H9 (cell line): ENCODE measurements around the gene DLGAP4. TPM values are rescaled to one million over a fixed set of nuclear protein-coding genes. Genes with fewer than 3 reads are reported as not detected.

Source experiments
- DNase-seq: peaks from one replicate; pipeline ENCODE4 v3.0.0-alpha.2; 2017
- H2AFZ ChIP-seq: one replicate; pipeline ENCODE4 v1.6.1; 2013; ENCODE audit warnings: mild to moderate bottlenecking, low read length, control low read depth, moderate library complexity
- H2AK5ac ChIP-seq: 2 replicates; pipeline ENCODE4 v1.6.1; 2013; ENCODE audit warnings: low read length, control low read depth, mixed read lengths; ENCODE audit not compliant: insufficient read length
- H2BK120ac ChIP-seq: one replicate; pipeline ENCODE4 v1.6.1; 2013; ENCODE audit warnings: low read depth, mild to moderate bottlenecking, low read length, control low read depth, inconsistent platforms; ENCODE audit not compliant: poor library complexity, severe bottlenecking
- H2BK12ac ChIP-seq: 2 replicates; pipeline ENCODE4 v1.6.1; 2013; ENCODE audit warnings: low read length, control low read depth, mixed read lengths, low read depth; ENCODE audit not compliant: insufficient read length
- H2BK15ac ChIP-seq: 2 replicates; pipeline ENCODE4 v1.6.1; 2013; ENCODE audit warnings: low read depth, low read length, control low read depth
- H2BK20ac ChIP-seq: one replicate; pipeline ENCODE4 v1.6.1; 2013; ENCODE audit warnings: low read depth, mild to moderate bottlenecking, low read length, control low read depth, inconsistent platforms; ENCODE audit not compliant: poor library complexity, severe bottlenecking
- H2BK5ac ChIP-seq: 2 replicates; pipeline ENCODE4 v1.6.1; 2013; ENCODE audit warnings: low read length, control low read depth, mixed read lengths; ENCODE audit not compliant: insufficient read length
- H3K14ac ChIP-seq: 2 replicates; pipeline ENCODE4 v1.6.1; 2013; ENCODE audit warnings: low read length, control low read depth; ENCODE audit not compliant: insufficient read depth
- H3K18ac ChIP-seq: 2 replicates; pipeline ENCODE4 v1.6.1; 2013; ENCODE audit warnings: low read depth, mild to moderate bottlenecking, mixed read lengths, low read length, control low read depth; ENCODE audit not compliant: insufficient read length
- H3K23ac ChIP-seq: 2 replicates; pipeline ENCODE4 v1.6.1; 2013; ENCODE audit warnings: low read length, control low read depth, mixed read lengths, low read depth; ENCODE audit not compliant: insufficient read length
- H3K23me2 ChIP-seq: 2 replicates; pipeline ENCODE4 v1.6.1; 2013; ENCODE audit warnings: low read depth, mild to moderate bottlenecking, mixed read lengths, low read length, control low read depth; ENCODE audit not compliant: insufficient read length, poor library complexity, severe bottlenecking
- H3K27ac ChIP-seq: 2 replicates; pipeline ENCODE4 v1.5.1; 2013; ENCODE audit warnings: low read length, control low read depth, mixed read lengths, low read depth; ENCODE audit not compliant: insufficient read length
- H3K27me3 ChIP-seq: 2 replicates; pipeline ENCODE4 v1.6.1; 2013; ENCODE audit warnings: low read length, control low read depth, inconsistent platforms; ENCODE audit not compliant: insufficient read depth
- H3K4ac ChIP-seq: 2 replicates; pipeline ENCODE4 v1.6.1; 2013; ENCODE audit warnings: low read depth, mild to moderate bottlenecking, control low read depth, inconsistent platforms, low read length, moderate library complexity
- H3K4me1 ChIP-seq: 2 replicates; pipeline ENCODE4 v1.6.1; 2013; ENCODE audit warnings: low read length, control low read depth, inconsistent platforms; ENCODE audit not compliant: insufficient read depth
- H3K4me2 ChIP-seq: 2 replicates; pipeline ENCODE4 v1.6.1; 2013; ENCODE audit warnings: low read length, control low read depth, mixed read lengths; ENCODE audit not compliant: insufficient read length, insufficient read depth
- H3K56ac ChIP-seq: 2 replicates; pipeline ENCODE4 v1.6.1; 2013; ENCODE audit warnings: low read depth, mild to moderate bottlenecking, mixed read lengths, low read length, control low read depth; ENCODE audit not compliant: insufficient read length
- H3K79me1 ChIP-seq: 2 replicates; pipeline ENCODE4 v1.6.1; 2013; ENCODE audit warnings: low read depth, mild to moderate bottlenecking, moderate library complexity, low read length, control low read depth, inconsistent platforms; ENCODE audit not compliant: insufficient read depth, poor library complexity, severe bottlenecking
- H3K79me2 ChIP-seq: 2 replicates; pipeline ENCODE4 v1.6.1; 2013; ENCODE audit warnings: low read length, control low read depth, inconsistent platforms; ENCODE audit not compliant: insufficient read depth
- H3K9ac ChIP-seq: 2 replicates; pipeline ENCODE4 v1.6.1; 2013; ENCODE audit warnings: low read length, control low read depth, mixed read lengths; ENCODE audit not compliant: insufficient read length; ENCODE audit errors: extremely low read depth
- H3K9me3 ChIP-seq: one replicate; pipeline ENCODE4 v1.6.1; 2013; ENCODE audit warnings: low read depth, low read length, inconsistent platforms; ENCODE audit not compliant: control insufficient read depth
- H3T11ph ChIP-seq: one replicate; pipeline ENCODE4 v1.6.1; 2013; ENCODE audit warnings: mild to moderate bottlenecking, low read length, control low read depth, inconsistent platforms
- H4K20me1 ChIP-seq: one replicate; pipeline ENCODE4 v1.6.1; 2013; ENCODE audit not compliant: control insufficient read depth, insufficient read length, insufficient read depth
- H4K5ac ChIP-seq: 2 replicates; pipeline ENCODE4 v1.6.1; 2013; ENCODE audit warnings: low read depth, mild to moderate bottlenecking, mixed read lengths, low read length, control low read depth; ENCODE audit not compliant: insufficient read length
- H4K8ac ChIP-seq: replicated peaks from 2 replicates; pipeline ENCODE4 v1.6.1; 2013; ENCODE audit warnings: low read length, control low read depth, mixed read lengths, low read depth; ENCODE audit not compliant: insufficient read length
- H4K91ac ChIP-seq: 2 replicates; pipeline ENCODE4 v1.6.1; 2013; ENCODE audit warnings: low read depth, mild to moderate bottlenecking, moderate library complexity, mixed read lengths, low read length, control low read depth; ENCODE audit not compliant: insufficient read length
- H3K27ac Mint-ChIP-seq, 3 experiments: 2 replicates in 2 of 3; 3 replicates in 1 of 3; pipeline ENCODE4 v1.8.0; 2020 to 2021; ENCODE audit warnings: mixed read lengths in 3 of 3, mild to moderate bottlenecking in 1 of 3, moderate library complexity in 1 of 3
- H3K27me3 Mint-ChIP-seq: 2 replicates; pipeline ENCODE4 v1.8.0; 2021; ENCODE audit warnings: low read depth, mild to moderate bottlenecking, moderate library complexity, mixed read lengths
- H3K36me3 Mint-ChIP-seq, 3 experiments: 2 replicates in 2 of 3; 3 replicates in 1 of 3; pipeline ENCODE4 v1.8.0; 2020 to 2021; ENCODE audit warnings: low read depth in 3 of 3, mixed read lengths in 3 of 3; ENCODE audit not compliant: insufficient read depth in 1 of 3
- H3K4me1 Mint-ChIP-seq, 2 experiments: 2 replicates each; pipeline ENCODE4 v1.8.0; 2020; ENCODE audit warnings: mixed read lengths in 2 of 2
- H3K4me3 Mint-ChIP-seq, 2 experiments: 2 replicates in 1 of 2; 3 replicates in 1 of 2; pipeline ENCODE4 v1.8.0; 2020 to 2021; ENCODE audit warnings: mild to moderate bottlenecking in 2 of 2, mixed read lengths in 2 of 2, moderate library complexity in 1 of 2
- H3K9me3 Mint-ChIP-seq, 2 experiments: 2 replicates in 1 of 2; 3 replicates in 1 of 2; pipeline ENCODE4 v1.8.0; 2020; ENCODE audit warnings: mild to moderate bottlenecking in 2 of 2, mixed read lengths in 2 of 2, moderate library complexity in 1 of 2
- WGBS: extraction: QIAGEN DNeasy Blood & Tissue Kit; methylation state at CpG from one replicate; pipeline ENCODE4 v1.1.7; 2013; ENCODE audit warnings: missing lambda C conversion rate, low lambda C conversion rate, mixed read lengths; ENCODE audit not compliant: insufficient read length; ENCODE audit errors: extremely low coverage; 5-methylcytosine and 5-hydroxymethylcytosine counted together
- total RNA-seq: library from RNA; stranded (reverse); gene quantifications from 2 replicates; pipeline ENCODE4 v1.2.1, GENCODE V29; 2021
- TF ChIP-seq, protein P1 (sequence below): fragments of 200-600 bp; sonication (generic); conservative IDR thresholded peaks from 3 replicates; pipeline ENCODE4 v1.8.0; 2021; ENCODE audit warnings: antibody characterized with exemption, mild to moderate bottlenecking

The DLGAP4 gene
- total RNA-seq, 1 experiment from 2014 or later, result 48.0 TPM

GRCh38 chr20:36333841-36334240 lies 27.7 kb downstream of the DLGAP4 start:
- H2BK120ac ChIP-seq, result no peak overlapping the region
- H3K27me3 ChIP-seq, result peaks cover 12% of the 10 kb centered on the region; the same call in 1 of the 2 replicates
- no peak overlapping the region for H2AK5ac ChIP-seq
- TF ChIP-seq, protein P1, sequence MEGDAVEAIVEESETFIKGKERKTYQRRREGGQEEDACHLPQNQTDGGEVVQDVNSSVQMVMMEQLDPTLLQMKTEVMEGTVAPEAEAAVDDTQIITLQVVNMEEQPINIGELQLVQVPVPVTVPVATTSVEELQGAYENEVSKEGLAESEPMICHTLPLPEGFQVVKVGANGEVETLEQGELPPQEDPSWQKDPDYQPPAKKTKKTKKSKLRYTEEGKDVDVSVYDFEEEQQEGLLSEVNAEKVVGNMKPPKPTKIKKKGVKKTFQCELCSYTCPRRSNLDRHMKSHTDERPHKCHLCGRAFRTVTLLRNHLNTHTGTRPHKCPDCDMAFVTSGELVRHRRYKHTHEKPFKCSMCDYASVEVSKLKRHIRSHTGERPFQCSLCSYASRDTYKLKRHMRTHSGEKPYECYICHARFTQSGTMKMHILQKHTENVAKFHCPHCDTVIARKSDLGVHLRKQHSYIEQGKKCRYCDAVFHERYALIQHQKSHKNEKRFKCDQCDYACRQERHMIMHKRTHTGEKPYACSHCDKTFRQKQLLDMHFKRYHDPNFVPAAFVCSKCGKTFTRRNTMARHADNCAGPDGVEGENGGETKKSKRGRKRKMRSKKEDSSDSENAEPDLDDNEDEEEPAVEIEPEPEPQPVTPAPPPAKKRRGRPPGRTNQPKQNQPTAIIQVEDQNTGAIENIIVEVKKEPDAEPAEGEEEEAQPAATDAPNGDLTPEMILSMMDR, result no peak
- H3K14ac ChIP-seq, result no peak overlapping the region
- no peak overlapping the region for H3K18ac ChIP-seq
- Mint-ChIP-seq H3K9me3 (no peaks in the 10 kb centered on the region; a peak in 2 of 5 replicates), H3K4me1 (peaks cover 41 to 65% of the 10 kb centered on the region in 2 experiments), H3K27ac (no peak overlapping the region), H3K27me3 (peaks cover 80% of the 10 kb centered on the region), H3K36me3 (no peaks in the 10 kb centered on the region), H3K4me3 (no peak overlapping the region)
- no peak overlapping the region for H3T11ph ChIP-seq
- H3K4me2 ChIP-seq, result no peak overlapping the region
- no CpG with 5 or more reads among the region's 5 CpGs for WGBS
- no peaks in the 10 kb centered on the region for H3K79me1 ChIP-seq
- H2BK20ac ChIP-seq, result no peak overlapping the region
- no peak overlapping the region for H3K9ac ChIP-seq
- no peak for DNase-seq
- H2AFZ ChIP-seq, result no peak overlapping the region
- peaks cover 4% of the 10 kb centered on the region; the same call in 1 of the 2 replicates for H3K4me1 ChIP-seq
- H3K23ac ChIP-seq, result no peak overlapping the region
- H3K23me2 ChIP-seq, result no peaks in the 10 kb centered on the region
- H3K27ac ChIP-seq, result no peak overlapping the region
- H3K79me2 ChIP-seq, result no peaks in the 10 kb centered on the region
- no peaks in the 10 kb centered on the region for H3K9me3 ChIP-seq
- no peak overlapping the region for H4K91ac ChIP-seq
- H4K8ac ChIP-seq, result no peak overlapping the region
- no peak overlapping the region for H4K5ac ChIP-seq
- H2BK5ac ChIP-seq, result no peak overlapping the region
- H4K20me1 ChIP-seq, result no peaks in the 10 kb centered on the region
- no peak overlapping the region for H2BK12ac ChIP-seq
- H3K4ac ChIP-seq, result no peak overlapping the region
- no peak overlapping the region for H3K56ac ChIP-seq
- no peak overlapping the region for H2BK15ac ChIP-seq
